ENCODE measurements around the gene CABLES2.

The CABLES2 gene

DNA sequence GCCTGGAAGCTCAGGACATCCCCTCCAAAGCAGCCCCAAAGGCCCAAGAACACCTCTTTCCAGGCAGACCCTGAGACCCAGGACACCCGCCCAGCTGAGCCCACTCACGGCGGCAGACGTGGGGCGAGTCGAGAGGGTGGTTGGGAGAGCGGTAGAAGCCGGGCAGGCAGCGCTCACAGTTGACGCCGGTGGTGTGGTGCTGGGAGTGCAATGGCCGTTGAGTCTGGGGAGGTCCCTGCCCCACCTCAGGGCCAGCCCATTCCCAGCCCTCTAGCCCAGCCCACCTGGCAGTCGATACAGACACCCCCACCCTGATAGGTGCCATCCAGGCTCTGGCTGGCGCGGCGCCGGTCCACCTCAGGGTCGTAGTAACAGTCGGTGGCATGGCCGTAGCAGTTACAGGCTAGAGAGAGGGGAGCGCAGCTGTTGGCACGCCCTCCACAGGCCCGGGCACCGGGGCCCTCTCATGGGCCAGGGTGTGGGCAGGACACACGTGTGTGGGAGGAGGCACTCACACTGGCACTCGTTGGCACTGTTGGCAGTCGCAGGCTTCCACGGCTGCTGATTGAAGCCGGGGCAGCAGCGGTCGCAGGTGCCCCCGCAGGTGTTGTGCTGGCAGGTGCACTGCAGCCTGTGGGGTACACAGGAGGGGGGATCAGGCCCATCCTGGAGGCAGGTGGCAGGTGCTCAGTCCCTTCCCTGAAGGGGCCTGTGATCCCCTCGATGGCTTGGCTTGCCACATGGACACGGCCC is 60.5 kb downstream of the CABLES2 start:
- no peak overlapping the region for H2AFZ ChIP-seq (ENCODE audit: low read depth, low read length)
- TF ChIP-seq, protein P1, sequence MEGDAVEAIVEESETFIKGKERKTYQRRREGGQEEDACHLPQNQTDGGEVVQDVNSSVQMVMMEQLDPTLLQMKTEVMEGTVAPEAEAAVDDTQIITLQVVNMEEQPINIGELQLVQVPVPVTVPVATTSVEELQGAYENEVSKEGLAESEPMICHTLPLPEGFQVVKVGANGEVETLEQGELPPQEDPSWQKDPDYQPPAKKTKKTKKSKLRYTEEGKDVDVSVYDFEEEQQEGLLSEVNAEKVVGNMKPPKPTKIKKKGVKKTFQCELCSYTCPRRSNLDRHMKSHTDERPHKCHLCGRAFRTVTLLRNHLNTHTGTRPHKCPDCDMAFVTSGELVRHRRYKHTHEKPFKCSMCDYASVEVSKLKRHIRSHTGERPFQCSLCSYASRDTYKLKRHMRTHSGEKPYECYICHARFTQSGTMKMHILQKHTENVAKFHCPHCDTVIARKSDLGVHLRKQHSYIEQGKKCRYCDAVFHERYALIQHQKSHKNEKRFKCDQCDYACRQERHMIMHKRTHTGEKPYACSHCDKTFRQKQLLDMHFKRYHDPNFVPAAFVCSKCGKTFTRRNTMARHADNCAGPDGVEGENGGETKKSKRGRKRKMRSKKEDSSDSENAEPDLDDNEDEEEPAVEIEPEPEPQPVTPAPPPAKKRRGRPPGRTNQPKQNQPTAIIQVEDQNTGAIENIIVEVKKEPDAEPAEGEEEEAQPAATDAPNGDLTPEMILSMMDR (IDR thresholded peaks at IDR 0.05; ENCODE audit: low read depth, low read length), result no peak
- no peak for TF ChIP-seq EZH2phosphoT487 (IDR thresholded peaks at IDR 0.05; ENCODE audit: low read depth)

DNA sequence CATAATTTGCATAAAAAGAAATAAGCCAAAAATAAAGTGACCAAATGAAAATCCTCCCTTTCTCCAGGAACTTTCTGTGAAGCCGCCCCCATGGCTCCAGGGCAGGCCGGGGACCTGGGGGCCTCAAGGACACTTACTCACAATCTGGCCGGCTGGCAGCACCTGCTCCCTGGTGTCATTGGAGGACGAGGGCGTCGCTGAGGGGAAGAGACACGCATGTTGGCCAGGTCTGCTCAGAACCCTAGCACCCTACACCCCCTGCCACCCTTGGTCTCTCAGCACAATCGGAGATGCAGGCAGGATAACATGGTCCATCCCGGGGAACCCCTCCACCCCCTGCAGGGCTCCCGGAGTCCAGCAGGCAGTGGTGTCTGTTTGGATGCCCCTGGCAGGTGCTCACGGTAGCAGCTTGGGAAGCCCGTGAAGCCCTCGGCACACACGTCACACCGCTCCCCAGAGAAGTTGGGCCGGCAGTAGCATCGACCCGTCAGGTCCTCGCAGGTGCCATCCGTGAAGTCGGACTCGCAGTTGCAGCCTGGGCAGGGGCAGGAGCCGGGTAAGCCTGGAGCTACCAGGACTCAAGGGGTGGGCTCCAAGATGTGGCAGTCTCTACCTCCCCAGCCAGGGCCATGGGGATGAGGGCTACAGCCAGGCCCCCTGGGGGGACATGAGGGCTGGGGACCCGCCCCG is 61.3 kb downstream of the CABLES2 start:
- TF ChIP-seq, protein P1 (IDR thresholded peaks at IDR 0.05; ENCODE audit: low read depth, low read length), result no peak
- TF ChIP-seq EZH2phosphoT487 (IDR thresholded peaks at IDR 0.05; ENCODE audit: low read depth), result no peak
- no peak overlapping the region for H3K4me2 ChIP-seq (ENCODE audit: low read length)
- no peaks in the 10 kb centered on the region for H4K20me1 ChIP-seq (ENCODE audit: insufficient read depth, low read length)
- H3K9me3 ChIP-seq (ENCODE audit: insufficient read depth, low read length), result no peaks in the 10 kb centered on the region
- H3K4me3 ChIP-seq (ENCODE audit: low read length), result no peak overlapping the region
- H3K4me1 ChIP-seq (ENCODE audit: low read length), result no peaks in the 10 kb centered on the region
- H3K79me2 ChIP-seq (ENCODE audit: low read length), result no peaks in the 10 kb centered on the region
- H3K36me3 ChIP-seq (replicated peaks; ENCODE audit: low read depth, low read length), result peaks cover 9% of the 10 kb centered on the region
- no peak overlapping the region for H3K27ac ChIP-seq (ENCODE audit: low read length)
- no peak overlapping the region for H3K9ac ChIP-seq (ENCODE audit: low read length)
- H2AFZ ChIP-seq (ENCODE audit: low read depth, low read length), result no peak overlapping the region
- H3K27me3 ChIP-seq (ENCODE audit: low read depth, low read length), result no peaks in the 10 kb centered on the region

More for the DNA sequence above, 60.5 kb downstream of the CABLES2 start:
- no peak overlapping the region for H3K27ac ChIP-seq (ENCODE audit: low read length)
- H3K36me3 ChIP-seq (replicated peaks; ENCODE audit: low read depth, low read length), result peaks cover 2% of the 10 kb centered on the region
- H3K27me3 ChIP-seq (ENCODE audit: low read depth, low read length), result no peaks in the 10 kb centered on the region
- H3K4me1 ChIP-seq (ENCODE audit: low read length), result no peaks in the 10 kb centered on the region
- no peaks in the 10 kb centered on the region for H4K20me1 ChIP-seq (ENCODE audit: insufficient read depth, low read length)
- no peak overlapping the region for H3K4me3 ChIP-seq (ENCODE audit: low read length)
- no peaks in the 10 kb centered on the region for H3K9me3 ChIP-seq (ENCODE audit: insufficient read depth, low read length)
- no peaks in the 10 kb centered on the region for H3K79me2 ChIP-seq (ENCODE audit: low read length)
- H3K4me2 ChIP-seq (ENCODE audit: low read length), result no peak overlapping the region
- no peak overlapping the region for H3K9ac ChIP-seq (ENCODE audit: low read length)

DNA sequence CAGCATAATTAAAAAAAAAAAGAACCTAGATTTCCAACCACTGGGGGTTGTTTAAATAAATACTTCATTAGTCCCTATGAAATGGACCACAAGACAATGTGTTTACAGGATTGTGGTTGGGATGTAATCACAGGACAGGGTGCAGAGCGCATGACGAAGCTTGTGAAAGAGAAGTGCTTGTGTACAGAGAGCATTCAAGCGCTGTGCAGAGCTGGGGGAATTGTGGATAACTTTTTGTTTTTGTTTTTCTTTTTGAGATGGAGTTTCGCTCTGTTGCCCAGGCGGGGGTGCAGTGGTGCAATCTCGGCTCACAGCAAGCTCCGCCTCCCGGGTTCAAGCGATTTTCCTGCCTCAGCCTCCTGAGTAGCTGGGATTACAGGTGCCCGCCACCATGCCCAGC is 62.3 kb downstream of the CABLES2 start:
- Histone ChIP-seq H3K27ac (ENCODE audit: low read length) (no peak overlapping the region), H3K36me3 (replicated peaks; ENCODE audit: low read depth, low read length) (peaks cover 9% of the 10 kb centered on the region), H3K4me3 (ENCODE audit: low read length) (no peak overlapping the region), H3K27me3 (ENCODE audit: low read depth, low read length) (no peaks in the 10 kb centered on the region), H3K9me3 (ENCODE audit: insufficient read depth, low read length) (no peaks in the 10 kb centered on the region), H2AFZ (ENCODE audit: low read depth, low read length) (no peak overlapping the region), H3K4me1 (ENCODE audit: low read length) (peaks cover 7% of the 10 kb centered on the region), H3K4me2 (ENCODE audit: low read length) (no peak overlapping the region), H4K20me1 (ENCODE audit: insufficient read depth, low read length) (no peaks in the 10 kb centered on the region), H3K9ac (ENCODE audit: low read length) (no peak overlapping the region), H3K79me2 (ENCODE audit: low read length) (no peaks in the 10 kb centered on the region)
- TF ChIP-seq EZH2phosphoT487 (IDR thresholded peaks at IDR 0.05; ENCODE audit: low read depth), result no peak
- TF ChIP-seq, protein P1 (IDR thresholded peaks at IDR 0.05; ENCODE audit: low read depth, low read length), result no peak

DNA sequence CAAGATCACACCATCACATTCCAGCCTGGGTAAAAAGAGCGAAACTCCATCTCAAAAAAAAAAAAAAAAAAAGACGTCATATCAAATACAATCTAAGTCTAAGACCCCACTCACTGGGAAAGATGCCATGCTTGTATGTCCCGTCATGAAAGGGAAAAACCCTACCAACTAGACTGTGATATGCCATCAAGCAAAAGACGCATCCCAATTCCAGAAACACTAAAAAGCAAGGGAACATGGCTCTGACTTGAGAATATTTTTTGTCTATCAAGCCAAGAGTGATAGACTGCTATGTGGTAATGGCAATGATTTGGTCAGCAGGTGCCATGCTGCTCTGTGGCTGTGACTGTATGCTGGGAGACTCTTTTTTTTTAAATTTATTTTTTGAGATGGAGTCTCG is 63.0 kb downstream of the CABLES2 start:
- Histone ChIP-seq H4K20me1 (ENCODE audit: insufficient read depth, low read length) (no peaks in the 10 kb centered on the region), H3K4me3 (ENCODE audit: low read length) (no peak overlapping the region), H3K4me2 (ENCODE audit: low read length) (no peak overlapping the region), H3K79me2 (ENCODE audit: low read length) (no peaks in the 10 kb centered on the region), H3K27me3 (ENCODE audit: low read depth, low read length) (no peaks in the 10 kb centered on the region), H3K9ac (ENCODE audit: low read length) (no peak overlapping the region), H2AFZ (ENCODE audit: low read depth, low read length) (no peak overlapping the region), H3K4me1 (ENCODE audit: low read length) (peaks cover 14% of the 10 kb centered on the region), H3K36me3 (replicated peaks; ENCODE audit: low read depth, low read length) (peaks cover 6% of the 10 kb centered on the region), H3K27ac (ENCODE audit: low read length) (no peak overlapping the region), H3K9me3 (ENCODE audit: insufficient read depth, low read length) (no peaks in the 10 kb centered on the region)
- TF ChIP-seq EZH2phosphoT487 (IDR thresholded peaks at IDR 0.05; ENCODE audit: low read depth), result no peak
